ENCODE measurements around the gene ZFHX2. TPM values are rescaled to one million over a fixed set of nuclear protein-coding genes. Genes with fewer than 3 reads are reported as not detected.

Gene ZFHX2
- total RNA-seq, 4 donors from 2014 or later: under 0.01 to 0.42 (median 0.20) TPM

DNA sequence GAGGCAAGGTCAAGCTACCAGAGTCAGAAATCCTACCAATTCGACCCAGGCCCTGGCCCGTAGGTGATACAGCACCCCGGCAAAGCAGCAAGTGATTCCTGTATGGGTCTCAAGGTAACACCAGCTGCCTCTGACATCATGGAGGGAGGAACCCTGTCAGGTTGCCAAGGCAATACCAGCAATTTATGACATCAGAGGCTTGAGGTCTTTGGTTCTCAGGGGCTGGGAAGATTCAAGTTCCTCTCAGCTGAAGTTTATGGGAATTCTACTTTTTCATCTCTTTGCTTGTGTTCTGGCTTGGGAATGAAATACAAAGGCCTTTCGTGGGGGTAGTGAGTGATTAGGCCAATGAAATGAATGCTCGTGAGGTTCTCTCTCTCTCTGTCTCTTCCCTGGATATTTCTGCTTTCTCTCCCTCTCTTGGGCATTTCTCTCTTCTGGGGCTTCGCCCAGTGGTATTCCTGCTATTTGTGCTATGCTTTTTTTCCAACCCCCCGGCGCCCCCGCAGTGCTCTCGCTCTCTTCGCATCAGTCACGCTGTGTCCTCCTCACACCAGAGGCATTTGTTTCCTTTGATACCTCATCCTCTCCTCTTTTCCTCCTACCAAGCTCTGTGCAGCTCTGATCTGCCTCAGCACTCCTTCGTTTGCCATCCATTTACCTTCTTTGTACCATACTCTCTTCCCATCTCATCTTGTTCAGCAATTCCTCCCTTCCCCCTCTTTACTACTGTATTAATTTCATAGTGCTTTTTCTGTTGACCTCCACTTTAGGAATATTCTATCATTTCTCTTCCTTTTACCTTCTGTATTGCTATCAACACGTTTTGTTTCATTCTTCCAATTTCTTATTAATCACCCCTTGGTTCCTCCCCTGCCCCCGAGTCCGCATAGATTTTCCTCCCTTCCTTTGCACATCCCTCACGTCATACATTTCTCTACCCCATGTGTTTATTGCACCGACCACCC, 2.9 kb downstream of the ZFHX2 start:
- intact Hi-C loops (cut with DNase I): no loop called here
- H3K36me3 ChIP-seq: no peaks in the 10 kb centered on the region
- WGBS, 2 donors: 60 to 66% methylated on average over 18 of the region's 18 CpGs
- TF ChIP-seq CTCF (IDR thresholded peaks at IDR 0.05): no peak
- no peak for TF ChIP-seq POLR2A (IDR thresholded peaks at IDR 0.05)
- H3K4me3 ChIP-seq: no peak overlapping the region
- no peaks in the 10 kb centered on the region for H3K9me3 ChIP-seq
- peaks cover 13 to 19% (median 15%) of the 10 kb centered on the region in 3 donors for H3K4me1 ChIP-seq
- no peak overlapping the region for H3K27ac ChIP-seq
- DNase-seq: no peak
- H3K27me3 ChIP-seq: peaks cover 0 to 21% (median 0%) of the 10 kb centered on the region in 4 donors

DNA sequence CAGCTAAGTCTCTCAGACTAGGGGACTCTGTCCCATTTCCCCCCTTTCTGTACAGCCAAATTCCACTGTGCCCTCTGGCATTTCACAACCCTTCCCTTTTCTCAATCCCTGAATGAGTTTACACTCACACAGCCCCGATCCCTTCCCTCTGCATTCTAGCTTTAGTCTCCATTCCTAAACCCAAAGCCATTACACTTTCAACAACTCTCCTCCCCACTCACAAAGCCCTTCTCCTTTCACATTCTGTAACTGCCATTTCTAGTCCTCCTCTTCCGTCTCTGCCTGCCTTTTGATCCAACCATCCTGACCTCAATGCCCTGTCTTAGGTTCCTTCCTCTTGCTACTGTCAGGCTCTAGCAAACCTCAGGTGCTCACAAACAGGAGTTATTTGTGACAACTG, 3.6 kb downstream of the ZFHX2 start:
- TF ChIP-seq CTCF (IDR thresholded peaks at IDR 0.05) (no peak), POLR2A (IDR thresholded peaks at IDR 0.05) (no peak)
- Histone ChIP-seq H3K9me3 (no peaks in the 10 kb centered on the region), H3K27me3 (peaks cover 0 to 21% (median 0%) of the 10 kb centered on the region in 4 donors), H3K36me3 (no peaks in the 10 kb centered on the region), H3K4me3 (no peak overlapping the region), H3K4me1 (peaks cover 13 to 19% (median 15%) of the 10 kb centered on the region in 3 donors), H3K27ac (no peak overlapping the region)
- WGBS, 2 donors: 74 to 75% methylated on average over 2 of the region's 2 CpGs
- intact Hi-C loops (cut with DNase I): no loop called here
- no peak for DNase-seq

- H3K27me3 ChIP-seq: peaks cover 0 to 21% (median 0%) of the 10 kb centered on the region in 4 donors
- no peaks in the 10 kb centered on the region for H3K36me3 ChIP-seq
- WGBS, 2 donors: 65 to 75% methylated on average over 10 of the region's 10 CpGs
- no peak overlapping the region for H3K4me3 ChIP-seq
- TF ChIP-seq CTCF (IDR thresholded peaks at IDR 0.05): no peak
- TF ChIP-seq POLR2A (IDR thresholded peaks at IDR 0.05): no peak
- no peak overlapping the region for H3K27ac ChIP-seq
- H3K9me3 ChIP-seq: no peaks in the 10 kb centered on the region
- peaks cover 9 to 13% (median 11%) of the 10 kb centered on the region in 3 donors for H3K4me1 ChIP-seq
- DNase-seq: no peak
- intact Hi-C loops (cut with DNase I): no loop called here
Observed at GRCh38 chr14:23546450-23547035, 5.0 kb downstream of the ZFHX2 start.

- 86 to 87% methylated on average over 4 of the region's 4 CpGs for WGBS, 2 donors
- no peak for DNase-seq
- peaks cover 6 to 9% (median 8%) of the 10 kb centered on the region in 3 donors for H3K4me1 ChIP-seq
- TF ChIP-seq CTCF (IDR thresholded peaks at IDR 0.05) (no peak), POLR2A (IDR thresholded peaks at IDR 0.05) (no peak)
- no peak overlapping the region for H3K27ac ChIP-seq
- peaks cover 0 to 18% (median 0%) of the 10 kb centered on the region in 4 donors for H3K27me3 ChIP-seq
- no peaks in the 10 kb centered on the region for H3K36me3 ChIP-seq
- intact Hi-C loops (cut with DNase I): no loop called here
- no peaks in the 10 kb centered on the region for H3K9me3 ChIP-seq
- no peak overlapping the region for H3K4me3 ChIP-seq
Observed at GRCh38 chr14:23545740-23546365, 5.7 kb downstream of the ZFHX2 start.
